NCI-H2227 (cell line): ENCODE data around the gene CDC42EP1.

Experiments
- DNase-seq: peaks from one replicate; lab custom pipeline; 2025; ENCODE audit not compliant: unreplicated experiment; lab: John Stamatoyannopoulos, UW

Gene CDC42EP1

GRCh38 chr22:37559521-37559900, 769 bp upstream of the CDC42EP1 start:
- DNase-seq, result no peak

- DNase-seq, result no peak
Measured at GRCh38 chr22:37560608-37561211, 430 bp downstream of the CDC42EP1 start.

- DNase-seq, result peak; percentile 73
Measured at GRCh38 chr22:37561212-37562048, 1.1 kb downstream of the CDC42EP1 start.

GRCh38 chr22:37562049-37562875, 2.0 kb downstream of the CDC42EP1 start:
- DNase-seq, result no peak

- DNase-seq, result no peak
Measured at GRCh38 chr22:37563153-37564081, 3.1 kb downstream of the CDC42EP1 start.

DNA sequence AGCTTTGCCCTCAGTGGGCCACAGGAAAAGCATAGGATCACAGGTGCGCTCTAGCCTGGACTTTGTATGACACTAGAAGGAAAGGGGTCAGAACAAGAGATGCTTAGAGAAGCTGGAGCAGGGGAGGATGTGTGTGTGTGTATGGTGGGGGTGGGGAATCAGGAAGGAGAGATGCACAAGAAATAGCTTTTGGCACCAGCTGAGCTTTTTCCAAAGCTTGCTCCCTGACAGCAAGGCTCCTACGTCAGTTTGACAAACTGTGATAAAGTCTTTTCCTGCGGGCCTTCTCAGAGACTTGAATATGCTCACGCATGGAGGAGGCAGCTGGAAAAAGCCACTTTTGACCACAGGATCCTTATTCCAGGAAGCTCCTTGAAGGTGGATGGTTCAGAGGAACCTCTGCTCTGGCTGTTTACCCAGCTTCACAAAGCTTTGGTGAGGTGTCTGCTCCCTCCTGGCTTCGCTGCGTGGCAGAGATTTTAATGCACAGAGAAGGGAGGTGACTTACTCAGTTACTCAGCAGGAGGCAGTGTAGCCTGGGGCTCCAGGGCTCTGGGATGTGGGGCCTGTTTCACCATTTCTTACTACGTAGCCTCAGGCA, 3.9 kb downstream of the CDC42EP1 start:
- no peak for DNase-seq

- DNase-seq, result no peak
Measured at GRCh38 chr22:37565830-37566229, 5.5 kb downstream of the CDC42EP1 start.

DNA sequence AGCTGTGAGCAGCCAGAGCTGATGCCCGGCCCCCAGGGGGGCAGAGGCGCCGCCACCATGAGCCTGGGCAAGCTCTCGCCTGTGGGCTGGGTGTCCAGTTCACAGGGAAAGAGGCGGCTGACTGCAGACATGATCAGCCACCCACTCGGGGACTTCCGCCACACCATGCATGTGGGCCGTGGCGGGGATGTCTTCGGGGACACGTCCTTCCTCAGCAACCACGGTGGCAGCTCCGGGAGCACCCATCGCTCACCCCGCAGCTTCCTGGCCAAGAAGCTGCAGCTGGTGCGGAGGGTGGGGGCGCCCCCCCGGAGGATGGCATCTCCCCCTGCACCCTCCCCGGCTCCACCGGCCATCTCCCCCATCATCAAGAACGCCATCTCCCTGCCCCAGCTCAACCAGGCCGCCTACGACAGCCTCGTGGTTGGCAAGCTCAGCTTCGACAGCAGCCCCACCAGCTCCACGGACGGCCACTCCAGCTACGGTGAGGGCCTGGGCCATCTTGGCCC, 6.1 kb downstream of the CDC42EP1 start:
- DNase-seq, result no peak

- DNase-seq, result peak; percentile 77
Measured at GRCh38 chr22:37566903-37567798, 6.9 kb downstream of the CDC42EP1 start.

GRCh38 chr22:37568012-37568411, 7.7 kb downstream of the CDC42EP1 start:
- no peak for DNase-seq

DNA sequence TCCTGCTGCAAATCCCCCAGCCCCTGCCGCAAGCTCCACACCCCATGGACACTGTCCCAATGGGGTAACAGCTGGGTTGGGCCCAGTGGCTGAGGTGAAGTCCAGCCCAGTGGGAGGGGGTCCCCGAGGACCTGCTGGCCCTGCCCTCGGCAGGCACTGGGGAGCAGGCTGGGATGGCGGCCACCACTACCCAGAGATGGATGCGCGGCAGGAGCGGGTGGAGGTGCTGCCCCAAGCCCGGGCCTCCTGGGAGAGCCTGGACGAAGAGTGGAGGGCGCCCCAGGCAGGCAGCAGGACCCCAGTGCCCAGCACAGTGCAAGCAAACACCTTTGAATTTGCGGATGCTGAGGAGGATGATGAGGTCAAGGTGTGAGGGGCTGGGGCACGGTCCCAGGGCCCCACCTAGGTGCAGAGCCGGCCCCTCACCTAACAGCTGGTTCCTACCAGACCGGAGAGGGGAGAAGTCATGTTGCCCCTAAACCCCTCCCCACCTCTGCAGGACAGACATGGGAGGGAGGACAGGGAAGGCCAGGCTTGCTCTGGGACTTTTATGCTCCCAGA, 8.2 kb downstream of the CDC42EP1 start:
- no peak for DNase-seq

DNA sequence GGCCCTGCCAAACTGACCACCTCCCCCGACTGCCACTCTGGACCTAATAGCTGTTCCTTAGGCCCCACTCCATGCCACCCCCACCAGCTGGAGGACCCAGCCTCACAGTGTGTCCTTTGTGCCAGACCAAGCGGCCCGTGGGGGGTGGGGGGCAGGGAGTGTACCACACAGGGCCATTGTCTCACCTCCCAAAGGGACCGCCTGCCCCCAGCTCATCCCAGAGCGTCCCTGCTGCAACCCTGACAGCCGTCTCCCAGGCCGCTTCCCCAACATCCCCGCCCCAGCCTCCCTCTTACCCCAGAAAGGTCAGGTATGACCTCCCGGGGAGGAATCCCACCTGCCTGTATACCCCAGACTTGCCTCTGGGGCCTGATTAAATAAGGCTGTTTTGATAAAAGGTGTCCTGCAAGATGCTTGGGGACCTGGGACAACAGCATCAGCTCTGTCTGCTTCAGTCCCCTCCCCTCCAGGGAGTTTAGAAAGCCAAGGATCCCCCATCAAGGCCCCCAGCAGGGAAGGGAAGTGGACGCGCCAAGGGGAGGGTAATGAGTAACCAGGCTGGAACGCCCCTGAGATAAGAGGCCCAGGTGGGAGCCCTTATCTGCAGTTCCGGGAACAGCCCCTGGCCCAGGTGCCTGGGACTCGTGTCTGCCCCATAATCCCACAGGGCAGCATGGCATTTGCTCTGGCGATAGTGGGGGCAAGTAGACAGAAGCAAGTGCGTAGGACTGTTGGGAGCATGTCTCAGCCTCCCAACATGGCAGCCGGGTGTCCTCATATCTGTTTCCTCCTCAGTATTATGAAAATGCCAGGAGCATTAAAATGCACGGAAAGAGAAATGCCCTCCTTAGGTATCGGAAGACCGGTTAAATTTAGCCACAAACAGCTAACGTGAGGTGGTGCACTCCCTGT, 9.0 kb downstream of the CDC42EP1 start:
- no peak for DNase-seq

DNA sequence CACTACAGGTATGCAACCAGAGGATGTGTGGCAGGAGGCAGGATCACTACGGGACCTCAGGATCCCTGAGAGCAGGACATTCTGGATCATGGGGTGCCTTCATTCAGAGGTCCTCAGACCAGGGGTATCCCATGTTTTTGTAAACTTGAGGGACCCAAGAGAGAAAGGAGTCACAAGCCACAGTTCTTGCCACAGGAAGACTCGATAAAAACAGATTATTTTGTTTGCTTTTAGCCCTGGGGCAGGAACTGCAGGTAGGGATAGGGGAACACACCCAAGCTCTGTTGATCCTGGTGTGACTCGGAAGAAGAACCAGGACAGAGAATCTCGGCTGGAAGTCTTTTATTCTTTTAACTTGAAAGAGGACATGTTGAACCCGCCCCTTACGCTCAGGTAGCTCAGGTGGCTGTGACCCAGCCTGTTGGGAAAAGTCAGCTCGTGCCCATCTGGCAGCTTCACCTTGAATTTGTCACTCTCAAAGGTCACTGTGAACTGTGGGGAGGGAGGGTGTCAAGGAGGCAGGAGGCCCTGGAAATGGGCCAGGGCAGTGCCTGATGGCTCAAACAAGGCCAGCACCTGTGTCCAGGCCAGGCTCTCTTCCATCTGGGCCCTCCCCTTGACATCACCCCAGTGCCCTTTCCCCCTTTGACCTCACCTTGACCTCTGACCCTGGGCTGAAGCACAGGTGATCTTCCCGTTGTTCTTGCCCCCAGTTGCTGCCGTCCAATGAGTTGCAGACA, 9.8 kb downstream of the CDC42EP1 start:
- DNase-seq, result no peak

GRCh38 chr22:37570661-37570976, 10.3 kb downstream of the CDC42EP1 start:
- DNase-seq, result no peak

DNA sequence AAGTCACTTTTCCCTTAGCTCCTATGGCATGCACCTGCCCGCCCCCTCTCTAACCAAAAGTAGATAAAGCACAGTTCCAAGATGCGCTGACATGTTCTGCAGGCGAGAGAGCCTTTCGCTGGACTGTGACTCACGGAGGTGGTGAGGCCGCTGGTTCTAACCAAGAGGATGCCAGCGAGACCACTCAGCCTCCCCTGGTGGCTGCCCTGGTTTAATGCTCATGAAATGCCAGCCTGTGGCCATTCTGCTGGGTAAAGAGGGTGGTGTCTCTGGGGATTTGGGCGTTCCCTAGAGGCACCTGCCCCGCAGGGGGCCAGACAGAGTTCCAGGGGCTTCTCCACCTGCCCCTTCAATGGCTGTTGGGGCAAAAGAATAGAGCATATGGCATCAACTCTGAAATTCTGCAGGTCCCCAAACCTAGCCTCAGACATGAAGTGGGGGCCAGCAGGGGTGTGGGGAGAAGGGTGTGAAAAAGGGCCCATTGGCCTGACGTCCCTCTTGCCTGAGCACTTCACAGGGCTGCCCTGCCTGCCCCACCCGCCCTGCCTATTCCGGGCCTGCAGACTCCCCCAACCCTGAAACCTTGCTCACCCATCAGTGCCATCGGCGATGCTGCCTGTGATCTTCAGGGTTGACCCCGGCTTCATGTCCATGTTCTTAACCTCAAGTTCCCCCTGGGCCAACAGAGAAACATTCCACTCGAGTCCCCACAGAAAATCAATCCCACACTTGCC, 11.1 kb downstream of the CDC42EP1 start:
- DNase-seq, result no peak

DNA sequence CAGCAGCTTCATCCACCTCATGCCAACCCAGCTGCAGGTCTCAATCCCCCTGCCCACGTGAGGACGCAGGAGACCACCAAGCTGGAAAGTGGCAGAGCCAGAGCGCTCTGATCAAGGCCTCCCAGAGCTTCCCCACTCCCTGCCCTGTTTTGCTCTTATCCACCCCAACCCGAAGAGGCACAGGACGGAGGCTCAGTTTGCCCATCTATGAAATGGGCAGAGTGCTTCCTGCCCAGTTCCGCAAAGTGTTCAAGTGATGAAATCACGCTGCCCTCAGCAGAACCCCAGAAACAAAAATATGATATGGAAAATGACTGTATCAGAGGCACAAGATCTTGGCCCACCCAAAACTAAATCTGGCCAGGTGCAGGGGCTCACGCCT, 11.7 kb downstream of the CDC42EP1 start:
- DNase-seq, result no peak
